ENCODE results near the gene CEP120. TPM values are rescaled to one million over a fixed set of nuclear protein-coding genes. Genes with fewer than 3 reads are reported as not detected.

The CEP120 gene
- polyA plus RNA-seq, 2 of the 4 experiments (the other 2 are of a cell fraction), result 10.1 to 40.8 TPM

DNA sequence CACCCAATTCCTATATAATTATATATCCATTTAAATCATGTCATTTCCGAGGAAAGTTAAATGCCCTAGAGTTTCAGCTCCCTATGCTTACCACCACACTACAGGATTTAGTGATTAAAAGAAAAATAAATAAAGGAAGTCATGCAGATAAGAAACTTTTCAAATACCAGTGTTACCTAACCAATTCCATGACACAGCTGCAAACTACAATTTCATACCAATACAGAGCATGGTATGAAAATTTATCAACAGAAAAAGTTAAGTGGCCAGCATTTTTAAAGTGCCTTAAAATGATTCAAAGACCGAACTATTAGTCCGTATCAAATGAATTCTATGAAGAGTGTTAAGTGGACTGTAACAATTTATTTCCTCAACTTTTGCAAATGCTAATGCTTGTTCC is 35.9 kb downstream of the CEP120 start (continued):
- TF ChIP-seq ZFP36 (IDR thresholded peaks at IDR 0.05; ENCODE audit: borderline replicate concordance, partially characterized antibody), result no peak
- TF ChIP-seq CTCF (IDR thresholded peaks at IDR 0.05), result no peak
- TF ChIP-seq ESRRA (IDR thresholded peaks at IDR 0.05; ENCODE audit: borderline replicate concordance, low read length), result no peak
- TF ChIP-seq HOXB13 (CRISPR knock-in tag; IDR thresholded peaks at IDR 0.05; ENCODE audit: low read depth), result no peak
- TF ChIP-seq, protein P1, sequence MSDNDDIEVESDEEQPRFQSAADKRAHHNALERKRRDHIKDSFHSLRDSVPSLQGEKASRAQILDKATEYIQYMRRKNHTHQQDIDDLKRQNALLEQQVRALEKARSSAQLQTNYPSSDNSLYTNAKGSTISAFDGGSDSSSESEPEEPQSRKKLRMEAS (IDR thresholded peaks at IDR 0.05), result no peak
- no peak for TF ChIP-seq CEBPB (IDR thresholded peaks at IDR 0.05)

- TF ChIP-seq, protein P2, sequence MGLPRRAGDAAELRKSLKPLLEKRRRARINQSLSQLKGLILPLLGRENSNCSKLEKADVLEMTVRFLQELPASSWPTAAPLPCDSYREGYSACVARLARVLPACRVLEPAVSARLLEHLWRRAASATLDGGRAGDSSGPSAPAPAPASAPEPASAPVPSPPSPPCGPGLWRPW (IDR thresholded peaks at IDR 0.05), result no peak
- TF ChIP-seq EHMT2 (IDR thresholded peaks at IDR 0.05; ENCODE audit: low read depth) (no peak), ZNF302 (CRISPR knock-in tag; IDR thresholded peaks at IDR 0.05) (no peak)
- CTCF ChIA-PET, result no interaction called here
- Histone ChIP-seq H3K4me2 (no peak overlapping the region), H3K9me3 (no peaks in the 10 kb centered on the region), H3K27ac (no peak overlapping the region), H3K4me1 (no peaks in the 10 kb centered on the region), H3K4me3 (no peak overlapping the region)
- POLR2A ChIA-PET, result no interaction called here
- no peak for ATAC-seq
- DNase-seq (ENCODE audit: low read depth in 1 of 2, low spot score in 1 of 2), result no peak
- 83% methylated on average over 1 of the region's 1 CpG for WGBS (ENCODE audit: missing lambda C conversion rate)
- no peak for FAIRE-seq
These were observed 41.0 kb downstream of the CEP120 start for GRCh38 chr5:123382252-123382651.

GRCh38 chr5:123371575-123372179 is 51.5 kb downstream of the CEP120 start:
- H3K4me2 ChIP-seq, result no peak overlapping the region
- ChIA-PET POLR2A (no interaction called here), CTCF (interaction anchor here (0.6 to 2.7 kb wide), 4 partner anchors 10 to 877 kb away, joined by 3 to 12 read pairs (median 3); no protein-coding TSS in a partner anchor)
- DNase-seq (ENCODE audit: low read depth in 1 of 2, low spot score in 1 of 2), result peak; percentile 7 to 33
- H3K27ac ChIP-seq, result no peak overlapping the region
- no peaks in the 10 kb centered on the region for H3K9me3 ChIP-seq
- TF ChIP-seq MAFK (IDR thresholded peaks at IDR 0.05; ENCODE audit: partially characterized antibody) (no peak), RAD21 (conservative IDR thresholded peaks at IDR 0.05 in 1 of 2, IDR thresholded peaks at IDR 0.05 in 1 of 2) (peak in 1 of 2 experiments; percentile 24; a peak in 1 of 5 replicates), CTCF (IDR thresholded peaks at IDR 0.05) (peak; percentile 44; the same call in 2 of the 3 replicates)
- H3K4me1 ChIP-seq, result no peaks in the 10 kb centered on the region
- FAIRE-seq, result no peak
- peak; percentile 43 to 65; a peak in 4 of 6 replicates for ATAC-seq
- 73% methylated on average over 4 of the region's 4 CpGs for WGBS (ENCODE audit: missing lambda C conversion rate)
- H3K4me3 ChIP-seq, result no peak overlapping the region

DNA sequence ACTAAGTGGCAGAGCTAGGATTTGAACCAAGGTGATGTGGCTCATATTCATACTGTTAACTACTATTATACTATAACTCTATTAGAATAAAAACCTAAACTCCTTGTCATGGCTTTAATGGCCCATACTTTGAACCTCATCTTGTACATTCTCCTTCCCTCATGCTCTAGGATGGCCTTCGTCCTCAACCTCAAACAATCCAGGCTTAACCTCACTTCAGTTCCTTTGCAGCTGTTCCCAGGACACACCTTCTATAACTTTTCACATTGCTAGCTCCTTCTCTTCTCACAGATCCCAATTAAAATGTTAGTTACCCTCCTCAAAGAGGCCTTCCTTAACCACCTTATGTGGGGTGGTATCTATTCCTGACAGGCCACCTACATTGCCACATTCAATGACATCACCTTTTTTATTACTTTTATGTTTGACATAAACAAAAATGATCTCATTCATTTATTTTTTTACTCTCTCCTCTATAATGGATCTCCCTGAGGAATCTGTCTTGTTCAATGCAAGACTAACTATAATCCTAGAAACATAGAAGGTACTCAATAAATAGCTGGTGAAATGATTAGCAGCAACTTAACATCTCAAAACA is 53.7 kb downstream of the CEP120 start:
- no peak for FAIRE-seq
- no peak for ATAC-seq
- 96% methylated on average over 1 of the region's 1 CpG for WGBS (ENCODE audit: missing lambda C conversion rate)
- Histone ChIP-seq H3K4me3 (no peak overlapping the region), H3K27ac (no peak overlapping the region), H3K4me1 (no peaks in the 10 kb centered on the region), H3K9me3 (no peaks in the 10 kb centered on the region), H3K4me2 (no peak overlapping the region)
- CTCF ChIA-PET, result interaction anchor here (1.1 to 2.7 kb wide), 4 partner anchors 8 to 869 kb away, joined by 3 to 12 read pairs (median 4); partner anchors contain the start of gene CEP120
- POLR2A ChIA-PET, result no interaction called here
- no peak for DNase-seq (ENCODE audit: low read depth in 1 of 2, low spot score in 1 of 2)
- TF ChIP-seq JUN (IDR thresholded peaks at IDR 0.05), result no peak
- TF ChIP-seq, protein P3, sequence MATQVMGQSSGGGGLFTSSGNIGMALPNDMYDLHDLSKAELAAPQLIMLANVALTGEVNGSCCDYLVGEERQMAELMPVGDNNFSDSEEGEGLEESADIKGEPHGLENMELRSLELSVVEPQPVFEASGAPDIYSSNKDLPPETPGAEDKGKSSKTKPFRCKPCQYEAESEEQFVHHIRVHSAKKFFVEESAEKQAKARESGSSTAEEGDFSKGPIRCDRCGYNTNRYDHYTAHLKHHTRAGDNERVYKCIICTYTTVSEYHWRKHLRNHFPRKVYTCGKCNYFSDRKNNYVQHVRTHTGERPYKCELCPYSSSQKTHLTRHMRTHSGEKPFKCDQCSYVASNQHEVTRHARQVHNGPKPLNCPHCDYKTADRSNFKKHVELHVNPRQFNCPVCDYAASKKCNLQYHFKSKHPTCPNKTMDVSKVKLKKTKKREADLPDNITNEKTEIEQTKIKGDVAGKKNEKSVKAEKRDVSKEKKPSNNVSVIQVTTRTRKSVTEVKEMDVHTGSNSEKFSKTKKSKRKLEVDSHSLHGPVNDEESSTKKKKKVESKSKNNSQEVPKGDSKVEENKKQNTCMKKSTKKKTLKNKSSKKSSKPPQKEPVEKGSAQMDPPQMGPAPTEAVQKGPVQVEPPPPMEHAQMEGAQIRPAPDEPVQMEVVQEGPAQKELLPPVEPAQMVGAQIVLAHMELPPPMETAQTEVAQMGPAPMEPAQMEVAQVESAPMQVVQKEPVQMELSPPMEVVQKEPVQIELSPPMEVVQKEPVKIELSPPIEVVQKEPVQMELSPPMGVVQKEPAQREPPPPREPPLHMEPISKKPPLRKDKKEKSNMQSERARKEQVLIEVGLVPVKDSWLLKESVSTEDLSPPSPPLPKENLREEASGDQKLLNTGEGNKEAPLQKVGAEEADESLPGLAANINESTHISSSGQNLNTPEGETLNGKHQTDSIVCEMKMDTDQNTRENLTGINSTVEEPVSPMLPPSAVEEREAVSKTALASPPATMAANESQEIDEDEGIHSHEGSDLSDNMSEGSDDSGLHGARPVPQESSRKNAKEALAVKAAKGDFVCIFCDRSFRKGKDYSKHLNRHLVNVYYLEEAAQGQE (IDR thresholded peaks at IDR 0.05), result no peak
- TF ChIP-seq POLR2AphosphoS2 (conservative IDR thresholded peaks at IDR 0.05; ENCODE audit: low read length), result no peak
- no peak for TF ChIP-seq RARB (CRISPR knock-in tag; IDR thresholded peaks at IDR 0.05)
- no peak for TF ChIP-seq CBX8 (IDR thresholded peaks at IDR 0.05)
- TF ChIP-seq MYC (IDR thresholded peaks at IDR 0.05; ENCODE audit: borderline replicate concordance, low read length), result no peak
- TF ChIP-seq ZSCAN20 (CRISPR knock-in tag; IDR thresholded peaks at IDR 0.05), result no peak
- TF ChIP-seq RFX5 (IDR thresholded peaks at IDR 0.05), result no peak
